CD4-positive, alpha-beta T cell treated with Interleukin-21 for 1 hour (primary cell): Measurements from ENCODE around the gene C20orf96.
"Not testable (repeated sequence)": the region's sequence is repeated elsewhere in the genome, so short reads cannot be mapped to it uniquely, and the experiment has no call there.

Experiments
- DNase-seq: peaks from one replicate; pipeline ENCODE4 v3.0.0-alpha.2; 2020

Gene C20orf96

DNA sequence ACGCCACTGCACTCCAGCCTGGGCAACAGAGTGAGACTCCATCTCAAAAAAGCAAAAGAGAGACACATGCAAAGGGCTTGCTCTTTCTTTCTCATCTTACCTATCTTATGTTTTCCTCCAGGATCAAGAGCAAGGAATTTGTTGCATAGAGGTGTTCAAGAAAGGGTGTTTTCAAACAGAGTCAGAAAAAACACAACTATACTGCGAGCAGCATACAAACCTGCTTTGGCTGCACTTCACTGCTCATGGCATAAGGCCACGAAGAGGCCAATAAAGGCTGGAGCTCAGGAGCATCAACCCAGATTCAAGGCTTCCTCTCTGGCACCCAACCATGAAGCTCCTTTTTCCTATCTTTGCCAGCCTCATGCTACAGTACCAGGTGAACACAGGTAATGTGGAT, 63.6 kb downstream of the C20orf96 start, which contains the start of gene DEFB129:
DEFB129 (plus strand) TSS at position 301 of the 400 bp plus-strand sequence; CDS start at position 332, 31 bp downstream.
- no peak for DNase-seq

DNA sequence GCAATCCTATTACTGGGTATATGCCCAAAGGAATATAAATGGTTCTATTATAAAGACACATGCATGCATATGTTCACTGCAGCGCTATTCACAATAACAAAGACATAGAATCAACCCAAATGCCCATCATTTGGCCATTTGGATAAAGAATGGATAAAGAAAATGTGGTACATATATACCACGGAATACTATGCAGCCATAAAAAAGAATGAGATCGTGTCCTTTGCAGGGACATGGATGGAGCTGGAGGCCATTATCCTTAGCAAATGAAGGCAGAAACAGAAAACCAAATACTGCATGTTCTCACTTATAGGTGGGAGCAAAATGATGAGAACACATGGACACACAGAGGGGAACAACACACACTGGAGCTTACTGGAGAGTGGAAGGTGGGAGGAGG, 64.7 kb downstream of the C20orf96 start:
- DNase-seq = not testable (repeated sequence)

GRCh38 chr20:221258-221830, 69.2 kb downstream of the C20orf96 start:
- DNase-seq = no peak
